Lower lobe of right lung (tissue), 2 donors: ENCODE data around the gene KLRF2. TPM values are rescaled to one million over a fixed set of nuclear protein-coding genes. Genes with fewer than 3 reads are reported as not detected.

Source experiments
- ATAC-seq, 2 donors: fragments of 200-7000 bp; cut with Tn5 transposase; one replicate each; pipeline ENCODE4 v1.9.1; 2020 to 2022; ENCODE audit warnings: mild to moderate bottlenecking in 2 of 2, moderate library complexity in 2 of 2
- DNase-seq: peaks from one replicate; pipeline ENCODE4 v3.0.0-alpha.2; 2020
- H3K27ac ChIP-seq: fragments of 200-600 bp; one replicate; pipeline ENCODE4 v1.8.0; 2022
- H3K27me3 ChIP-seq: fragments of 200-600 bp; one replicate; pipeline ENCODE4 v1.8.0; 2022; ENCODE audit warnings: low read depth
- H3K36me3 ChIP-seq: fragments of 200-600 bp; one replicate; pipeline ENCODE4 v1.8.0; 2022; ENCODE audit warnings: mild to moderate bottlenecking
- H3K4me1 ChIP-seq: fragments of 200-600 bp; one replicate; pipeline ENCODE4 v1.8.0; 2022
- H3K4me3 ChIP-seq: fragments of 200-600 bp; one replicate; pipeline ENCODE4 v1.8.0; 2022; ENCODE audit warnings: mild to moderate bottlenecking
- H3K9me3 ChIP-seq: fragments of 200-600 bp; one replicate; pipeline ENCODE4 v1.8.0; 2022
- intact Hi-C: fragments of 100-400 bp; cut with DNase I; formaldehyde crosslinking; loops from one replicate; pipeline ENCODE4 v1.11.0; 2022
- total RNA-seq: library from RNA; stranded (reverse); fragmentation: NEBNext Ultra II Directional; extraction: Animal tissue kit (Norgen Biotek cat#: 25700); gene quantifications from one replicate; pipeline ENCODE4 v1.2.1, GENCODE V29; 2021
- TF ChIP-seq, protein P1 (sequence below): fragments of 200-600 bp; IDR thresholded peaks from one replicate; pipeline ENCODE4 v1.8.0; 2022; ENCODE audit warnings: antibody characterized with exemption, mild to moderate bottlenecking
- donor health status: DM: no; HTN: yes; CAD: no; lungs with severe emphysema.

KLRF2 gene
- total RNA-seq, 1 donor from 2014 or later, result not detected

DNA sequence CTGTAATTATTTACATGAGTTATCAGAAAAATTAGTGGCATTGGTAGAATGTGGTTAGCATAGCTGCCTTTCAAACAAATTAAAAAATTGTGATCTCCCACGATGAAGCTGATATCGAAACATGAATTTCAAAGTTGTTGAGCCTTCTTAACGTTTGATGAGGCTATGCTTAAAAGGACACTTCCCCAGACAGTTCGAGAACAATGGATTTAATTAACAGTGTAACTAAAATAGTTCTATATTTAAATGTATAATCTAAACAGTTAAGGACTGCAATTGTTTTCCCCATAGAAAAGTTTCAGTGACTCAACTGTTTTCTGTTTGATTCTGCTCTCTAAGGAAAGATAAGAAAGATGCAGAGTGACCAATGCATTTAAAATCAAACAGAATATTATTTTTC lies 13.8 kb upstream of the KLRF2 start:
- H3K9me3 ChIP-seq, result peaks cover 7% of the 10 kb centered on the region
- intact Hi-C loops, result no loop called here
- no peaks in the 10 kb centered on the region for H3K27me3 ChIP-seq
- H3K36me3 ChIP-seq, result no peaks in the 10 kb centered on the region
- ATAC-seq, result no peak
- no peak for DNase-seq
- H3K4me1 ChIP-seq, result peaks cover 7% of the 10 kb centered on the region
- TF ChIP-seq, protein P1, sequence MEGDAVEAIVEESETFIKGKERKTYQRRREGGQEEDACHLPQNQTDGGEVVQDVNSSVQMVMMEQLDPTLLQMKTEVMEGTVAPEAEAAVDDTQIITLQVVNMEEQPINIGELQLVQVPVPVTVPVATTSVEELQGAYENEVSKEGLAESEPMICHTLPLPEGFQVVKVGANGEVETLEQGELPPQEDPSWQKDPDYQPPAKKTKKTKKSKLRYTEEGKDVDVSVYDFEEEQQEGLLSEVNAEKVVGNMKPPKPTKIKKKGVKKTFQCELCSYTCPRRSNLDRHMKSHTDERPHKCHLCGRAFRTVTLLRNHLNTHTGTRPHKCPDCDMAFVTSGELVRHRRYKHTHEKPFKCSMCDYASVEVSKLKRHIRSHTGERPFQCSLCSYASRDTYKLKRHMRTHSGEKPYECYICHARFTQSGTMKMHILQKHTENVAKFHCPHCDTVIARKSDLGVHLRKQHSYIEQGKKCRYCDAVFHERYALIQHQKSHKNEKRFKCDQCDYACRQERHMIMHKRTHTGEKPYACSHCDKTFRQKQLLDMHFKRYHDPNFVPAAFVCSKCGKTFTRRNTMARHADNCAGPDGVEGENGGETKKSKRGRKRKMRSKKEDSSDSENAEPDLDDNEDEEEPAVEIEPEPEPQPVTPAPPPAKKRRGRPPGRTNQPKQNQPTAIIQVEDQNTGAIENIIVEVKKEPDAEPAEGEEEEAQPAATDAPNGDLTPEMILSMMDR, result no peak
- H3K4me3 ChIP-seq, result peak overlapping the region; percentile 61
- H3K27ac ChIP-seq, result peak overlapping the region; percentile 91

DNA sequence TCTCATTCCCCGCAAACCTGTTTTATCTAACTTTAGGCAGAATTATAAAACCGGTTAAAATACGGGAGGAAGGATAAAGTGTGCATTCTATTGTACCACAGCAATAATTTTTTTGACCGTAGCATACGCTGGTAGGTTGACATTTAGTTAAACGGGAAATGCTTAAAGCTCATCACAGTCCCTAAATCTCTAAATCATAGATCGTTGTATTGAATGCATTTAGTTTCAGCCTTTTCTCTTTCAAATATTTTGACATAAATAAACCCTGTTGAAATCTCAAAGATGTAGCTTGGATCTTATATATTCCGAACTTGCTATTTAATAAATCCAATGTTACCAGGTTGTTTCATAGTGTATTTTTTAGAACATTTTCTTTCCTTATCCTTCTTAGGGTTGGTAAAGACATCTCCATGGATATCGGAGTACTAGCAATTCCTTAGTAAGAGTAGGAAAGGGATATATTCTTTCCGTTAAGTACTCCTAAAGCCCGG lies 12.9 kb upstream of the KLRF2 start:
- H3K4me3 ChIP-seq, result peak overlapping the region; percentile 61
- ATAC-seq (peak in 1 of 2 donors; percentile 43), DNase-seq (no peak)
- no peaks in the 10 kb centered on the region for H3K27me3 ChIP-seq
- intact Hi-C loops, result no loop called here
- peaks cover 6% of the 10 kb centered on the region for H3K9me3 ChIP-seq
- H3K36me3 ChIP-seq, result no peaks in the 10 kb centered on the region
- peak overlapping the region; percentile 91 for H3K27ac ChIP-seq
- peaks cover 7% of the 10 kb centered on the region for H3K4me1 ChIP-seq
- TF ChIP-seq, protein P1, result no peak

DNA sequence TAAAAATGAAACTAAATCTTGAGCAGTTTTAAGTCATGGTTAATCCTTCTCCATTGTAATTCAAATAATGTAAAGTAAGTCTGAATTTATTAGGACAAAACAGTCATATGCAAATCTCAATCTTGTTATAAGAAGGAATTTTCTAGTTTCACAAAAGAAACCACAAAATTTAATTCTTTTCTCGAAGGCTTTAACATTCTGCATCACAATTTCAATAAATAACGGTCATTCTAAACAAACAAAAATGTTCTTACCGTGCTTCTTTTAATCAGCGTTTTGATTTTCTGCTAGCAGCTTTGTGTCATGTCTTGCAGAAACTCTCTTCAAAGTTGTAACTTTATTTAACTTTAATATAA lies 12.4 kb upstream of the KLRF2 start:
- DNase-seq, result no peak
- Histone ChIP-seq H3K4me1 (peaks cover 7% of the 10 kb centered on the region), H3K4me3 (peak overlapping the region; percentile 61), H3K36me3 (no peaks in the 10 kb centered on the region), H3K9me3 (peaks cover under 1% of the 10 kb centered on the region), H3K27me3 (no peaks in the 10 kb centered on the region), H3K27ac (peak overlapping the region; percentile 91)
- TF ChIP-seq, protein P1, result no peak
- intact Hi-C loops, result no loop called here
- ATAC-seq, result no peak

DNA sequence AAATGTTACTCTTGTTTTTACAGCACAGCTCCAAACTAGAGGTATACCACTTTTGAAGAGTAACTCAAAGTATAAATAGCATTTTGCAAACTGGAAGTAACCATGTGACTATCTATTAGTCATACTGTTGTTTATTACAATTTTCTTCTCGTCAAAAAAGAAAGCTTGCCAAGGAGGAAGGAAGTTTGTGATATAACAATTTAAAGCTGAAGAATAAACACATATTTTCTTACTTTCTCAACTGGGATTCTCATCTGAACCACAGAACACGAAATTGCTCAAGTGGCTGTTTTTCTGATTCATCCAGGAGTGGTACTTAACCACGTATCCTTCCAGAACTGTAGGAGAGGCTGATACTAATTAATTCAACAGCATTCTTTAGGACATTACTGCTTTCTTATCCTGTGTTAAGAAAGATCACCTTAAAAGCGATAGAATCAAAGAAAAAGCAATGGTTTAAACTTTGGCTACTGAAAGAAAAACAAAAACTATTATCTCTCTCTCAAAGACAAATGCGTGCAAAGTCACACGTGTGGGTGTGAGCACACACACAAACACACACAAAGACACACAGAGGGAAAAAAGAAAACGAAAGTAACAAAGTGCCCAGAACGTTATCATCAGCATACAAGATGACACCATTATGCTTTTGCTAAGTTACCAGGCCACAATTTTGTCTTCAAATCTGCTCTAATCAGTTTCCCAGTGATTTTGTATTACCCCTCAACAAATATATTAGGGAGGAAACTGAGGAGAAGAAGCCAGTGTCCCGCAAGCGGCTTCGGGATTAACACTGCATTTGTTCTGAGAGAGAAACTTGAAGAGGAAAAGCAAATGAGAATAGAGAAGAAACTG lies 11.8 kb upstream of the KLRF2 start, which contains the start of gene CLEC2B:
CLEC2B (minus strand) TSS at position 48 of the 855 bp plus-strand sequence.
- intact Hi-C loops, result no loop called here
- no peak for DNase-seq
- ATAC-seq, result peak; percentile 84 to 88
- peak within 1 kb of the TSS; percentile 61 for H3K4me3 ChIP-seq
- H3K36me3 ChIP-seq, result no peaks in the 10 kb centered on the region
- TF ChIP-seq, protein P1, result no peak
- H3K27ac ChIP-seq, result peak within 1 kb of the TSS; percentile 91
- peaks cover 7% of the 10 kb centered on the region for H3K4me1 ChIP-seq
- no peaks in the 10 kb centered on the region for H3K9me3 ChIP-seq
- no peaks in the 10 kb centered on the region for H3K27me3 ChIP-seq

DNA sequence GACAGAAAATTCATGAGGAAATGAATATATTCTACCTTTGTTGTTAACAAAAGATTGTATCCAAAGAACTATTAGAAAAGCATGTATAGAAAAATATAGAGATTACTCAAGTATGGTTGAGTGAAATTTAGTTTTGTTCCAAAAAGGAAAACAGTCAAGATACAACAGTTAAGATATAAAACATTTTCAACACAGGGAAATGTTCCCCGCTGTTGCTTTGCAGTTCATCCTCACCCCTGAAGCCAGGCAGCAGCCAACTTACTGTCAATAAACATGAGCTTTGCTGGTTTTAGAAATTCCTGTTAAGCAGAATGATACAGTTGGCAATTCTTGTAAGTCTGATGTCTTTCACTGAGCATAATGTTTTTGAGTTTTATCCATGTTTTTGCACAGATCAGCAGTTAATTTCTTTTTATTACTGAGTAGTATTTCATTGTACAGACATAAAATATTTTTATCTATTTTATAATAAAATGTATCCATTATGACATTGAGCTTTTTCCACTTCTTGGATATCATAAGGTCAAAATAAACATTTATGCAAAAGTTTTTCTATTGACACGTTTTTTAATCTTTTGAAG lies 10.9 kb upstream of the KLRF2 start:
- no peaks in the 10 kb centered on the region for H3K9me3 ChIP-seq
- H3K4me1 ChIP-seq, result peaks cover 7% of the 10 kb centered on the region
- no peaks in the 10 kb centered on the region for H3K27me3 ChIP-seq
- intact Hi-C loops, result no loop called here
- peak overlapping the region; percentile 91 for H3K27ac ChIP-seq
- no peak for ATAC-seq
- H3K36me3 ChIP-seq, result no peaks in the 10 kb centered on the region
- no peak for DNase-seq
- TF ChIP-seq, protein P1, result no peak
- H3K4me3 ChIP-seq, result peak overlapping the region; percentile 61
